Astrocyte (in vitro differentiated cells and primary cell): Measurements from ENCODE around the gene HBA1.

Experiments used
- CTCF ChIP-seq: IDR thresholded peaks from 2 replicates; pipeline ENCODE4 v1.5.1; 2011; ENCODE audit warnings: low read depth, mild to moderate bottlenecking, inconsistent platforms, low read length, moderate library complexity; ENCODE audit not compliant: insufficient read depth
- EZH2 ChIP-seq: IDR thresholded peaks from 2 replicates; pipeline ENCODE4 v1.6.1; 2012; ENCODE audit warnings: mild to moderate bottlenecking, low read length, inconsistent platforms; ENCODE audit not compliant: insufficient read depth

- TF ChIP-seq CTCF (no peak), EZH2 (no peak)
These were observed 3.0 kb downstream of the HBA1 start for GRCh38 chr16:179211-180092.
